Activated CD8-positive, alpha-beta memory T cell treated with anti-CD3 and anti-CD28 coated beads for 1 hour (primary cell): ENCODE results near the gene LMNA.

ENCODE experiments used
- DNase-seq, 2 donors: peaks; one replicate each; pipeline ENCODE4 v3.0.0-alpha.2; 2020; ENCODE audit warnings: low read depth in 1 of 2; ENCODE audit errors: extremely low read depth in 1 of 2

LMNA gene

GRCh38 chr1:156081917-156082308 lies 32.6 kb upstream of the LMNA start:
- DNase-seq, result no peak

- peak in 1 of 2 donors; percentile 41 for DNase-seq
Measured at GRCh38 chr1:156082309-156083091, 32.0 kb upstream of the LMNA start, which contains the start of gene MEX3A. Gene MEX3A (minus strand): TSS chr1:156082465. CDS start chr1:156081998, 467 bp downstream.

GRCh38 chr1:156083800-156084790 lies 30.4 kb upstream of the LMNA start:
- no peak for DNase-seq

- DNase-seq, result no peak
Measured at GRCh38 chr1:156086256-156086662, 28.3 kb upstream of the LMNA start.

- no peak for DNase-seq
Measured at GRCh38 chr1:156089704-156090103, 24.8 kb upstream of the LMNA start.

- no peak for DNase-seq
Measured at GRCh38 chr1:156090138-156090839, 24.2 kb upstream of the LMNA start.

GRCh38 chr1:156090840-156091188 lies 23.7 kb upstream of the LMNA start:
- DNase-seq, result peak; percentile 74 to 90

- DNase-seq, result no peak
Measured at GRCh38 chr1:156091610-156092009, 22.9 kb upstream of the LMNA start.

- DNase-seq, result no peak
Measured at GRCh38 chr1:156095906-156096508, 18.5 kb upstream of the LMNA start.

- peak; percentile 72 to 91 for DNase-seq
Measured at GRCh38 chr1:156096640-156097391, 17.7 kb upstream of the LMNA start.

- DNase-seq, result no peak
Measured at GRCh38 chr1:156097499-156098178, 16.9 kb upstream of the LMNA start.

GRCh38 chr1:156098784-156099183 lies 15.7 kb upstream of the LMNA start:
- no peak for DNase-seq

- DNase-seq, result no peak
Measured at GRCh38 chr1:156099282-156099681, 15.2 kb upstream of the LMNA start.

- DNase-seq, result no peak
Measured at GRCh38 chr1:156100205-156100995, 14.1 kb upstream of the LMNA start.

- no peak for DNase-seq
Measured at GRCh38 chr1:156101880-156102279, 12.6 kb upstream of the LMNA start.

GRCh38 chr1:156102633-156103511 lies 11.6 kb upstream of the LMNA start:
- no peak for DNase-seq

- DNase-seq, result no peak
Measured at GRCh38 chr1:156103521-156103947, 11.0 kb upstream of the LMNA start.
